Right atrium auricular region (tissue), 2 donors: Measurements from ENCODE around the gene ASS1. TPM values are rescaled to one million over a fixed set of nuclear protein-coding genes. Genes with fewer than 3 reads are reported as not detected.

ENCODE experiments used
- DNase-seq: peaks from one replicate; pipeline ENCODE4 v3.0.0-alpha.2; 2019; ENCODE audit warnings: low spot score
- H3K27ac ChIP-seq, 2 donors: fragments of 200-600 bp; sonication (generic); 1 replicate in 1 of 2; 2 replicates in 1 of 2; pipeline ENCODE4 v1.5.1; 2016 to 2019
- H3K27me3 ChIP-seq, 2 donors: fragments of 200-600 bp; sonication (generic); one replicate each; pipeline versions ENCODE4 v1.5.1 to v1.6.0; 2017 to 2019
- H3K36me3 ChIP-seq: fragments of 200-600 bp; sonication (generic); one replicate; pipeline ENCODE4 v1.5.1; 2016
- H3K4me1 ChIP-seq, 2 donors: fragments of 200-600 bp; sonication (generic); one replicate each; pipeline versions ENCODE4 v1.5.1 to v1.6.0; 2017 to 2019
- H3K4me3 ChIP-seq, 2 donors: fragments of 200-600 bp; sonication (generic); 1 replicate in 1 of 2; 2 replicates in 1 of 2; pipeline ENCODE4 v1.5.1; 2017 to 2019; ENCODE audit warnings: mild to moderate bottlenecking in 1 of 2, moderate library complexity in 1 of 2
- H3K9me3 ChIP-seq, 2 donors: fragments of 200-600 bp; sonication (generic); one replicate each; pipeline ENCODE4 v1.5.1; 2019
- CTCF ChIP-seq, 2 donors: fragments of 200-600 bp; sonication (generic); IDR thresholded peaks; one replicate each; pipeline ENCODE4 v1.5.1; 2019; ENCODE audit warnings: antibody characterized with exemption in 2 of 2
- total RNA-seq, 2 donors: library from RNA; depleted of rRNA; stranded (reverse); fragments of >200 nt; gene quantifications; one replicate each; pipeline ENCODE4 v1.1.0, GENCODE V29; 2016

ASS1 gene
- total RNA-seq, 2 donors from 2014 or later, result 75.3 to 110 TPM

GRCh38 chr9:130486103-130486502 is 41.3 kb downstream of the ASS1 start:
- no peaks in the 10 kb centered on the region for H3K4me1 ChIP-seq
- no peak for TF ChIP-seq CTCF (IDR thresholded peaks at IDR 0.05)
- peaks cover 19% of the 10 kb centered on the region for H3K36me3 ChIP-seq
- no peak overlapping the region for H3K4me3 ChIP-seq
- no peak overlapping the region for H3K27ac ChIP-seq
- no peaks in the 10 kb centered on the region for H3K27me3 ChIP-seq
- no peaks in the 10 kb centered on the region for H3K9me3 ChIP-seq
- DNase-seq, result no peak

GRCh38 chr9:130487500-130487899 is 42.7 kb downstream of the ASS1 start:
- H3K27me3 ChIP-seq, result no peaks in the 10 kb centered on the region
- no peak for DNase-seq
- H3K9me3 ChIP-seq, result no peaks in the 10 kb centered on the region
- H3K4me3 ChIP-seq, result no peak overlapping the region
- H3K27ac ChIP-seq, result no peak overlapping the region
- H3K36me3 ChIP-seq, result peaks cover 27% of the 10 kb centered on the region
- no peaks in the 10 kb centered on the region for H3K4me1 ChIP-seq
- TF ChIP-seq CTCF (IDR thresholded peaks at IDR 0.05), result no peak

- H3K36me3 ChIP-seq, result peaks cover 27% of the 10 kb centered on the region
- H3K4me1 ChIP-seq, result no peaks in the 10 kb centered on the region
- no peaks in the 10 kb centered on the region for H3K27me3 ChIP-seq
- DNase-seq, result no peak
- no peak overlapping the region for H3K27ac ChIP-seq
- TF ChIP-seq CTCF (IDR thresholded peaks at IDR 0.05), result no peak
- H3K9me3 ChIP-seq, result no peaks in the 10 kb centered on the region
- H3K4me3 ChIP-seq, result no peak overlapping the region
Observed at GRCh38 chr9:130488621-130489330, 44.0 kb downstream of the ASS1 start.

- Histone ChIP-seq H3K27me3 (no peaks in the 10 kb centered on the region), H3K36me3 (peaks cover 35% of the 10 kb centered on the region), H3K4me3 (no peak overlapping the region), H3K27ac (no peak overlapping the region), H3K4me1 (no peaks in the 10 kb centered on the region), H3K9me3 (peaks cover 0 to 7% of the 10 kb centered on the region in 2 donors)
- DNase-seq, result no peak
- no peak for TF ChIP-seq CTCF (IDR thresholded peaks at IDR 0.05)
Observed at GRCh38 chr9:130490981-130491380, 46.2 kb downstream of the ASS1 start.

GRCh38 chr9:130491830-130492482 is 47.2 kb downstream of the ASS1 start:
- TF ChIP-seq CTCF (IDR thresholded peaks at IDR 0.05), result no peak
- no peaks in the 10 kb centered on the region for H3K27me3 ChIP-seq
- DNase-seq, result no peak

More at GRCh38 chr9:130491830-130492482, 47.2 kb downstream of the ASS1 start:
- H3K27ac ChIP-seq, result no peak overlapping the region
- H3K4me3 ChIP-seq, result no peak overlapping the region
- peaks cover 40% of the 10 kb centered on the region for H3K36me3 ChIP-seq
- H3K4me1 ChIP-seq, result no peaks in the 10 kb centered on the region
- peaks cover 0 to 7% of the 10 kb centered on the region in 2 donors for H3K9me3 ChIP-seq
